ENCODE results near the gene CFAP46. TPM values are rescaled to one million over a fixed set of nuclear protein-coding genes. Genes with fewer than 3 reads are reported as not detected.

Gene CFAP46
- total RNA-seq: not detected in 2 replicates

DNA sequence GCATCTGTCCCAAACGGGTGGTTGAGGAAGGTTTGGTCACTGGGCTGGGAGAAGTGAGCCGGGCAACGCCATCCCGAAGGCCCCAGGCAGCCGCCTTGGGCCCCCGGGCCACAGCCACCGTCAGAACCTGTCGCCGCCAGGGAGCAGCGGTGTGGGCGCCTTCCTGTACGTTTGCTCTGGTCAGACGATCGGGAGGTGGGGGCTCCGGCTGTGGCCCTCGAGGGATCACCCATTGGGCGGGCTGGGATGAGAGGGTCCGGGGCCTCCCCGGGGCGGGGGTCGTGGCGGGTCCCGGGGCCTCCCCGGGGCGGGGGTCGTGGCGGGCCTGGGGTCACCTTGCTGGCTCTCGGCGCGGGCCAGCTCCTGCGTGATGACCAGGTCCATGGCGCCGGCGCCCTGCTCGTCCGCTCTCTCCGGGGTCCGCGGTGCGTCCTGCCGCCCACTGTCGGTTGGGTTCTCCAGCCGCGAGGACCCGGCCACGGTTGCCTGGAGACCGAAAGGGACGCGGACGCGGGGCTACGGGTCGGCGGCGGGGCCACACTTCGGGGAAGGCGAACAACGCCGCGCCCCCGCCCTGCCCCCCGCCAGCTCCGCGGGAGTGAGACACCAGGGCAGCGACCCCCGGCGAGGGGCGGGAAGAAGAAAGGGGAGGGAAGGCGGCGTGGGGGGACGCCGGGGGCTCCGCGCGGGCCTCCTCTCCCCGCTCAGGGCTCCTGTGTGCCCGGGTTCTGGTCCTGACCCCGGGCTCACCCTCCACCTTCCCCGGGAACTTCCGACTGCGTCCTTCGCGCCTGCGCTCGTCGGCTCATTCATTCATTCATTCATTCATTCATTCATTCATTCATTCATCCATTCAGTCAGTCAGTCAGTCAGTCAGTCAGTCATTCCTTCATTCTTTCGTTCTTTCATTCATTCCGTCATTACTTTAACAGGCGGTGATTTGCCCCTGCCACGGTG lies at the start of gene CFAP46:
Gene CFAP46 (minus strand): TSS at position 470 of the 957 bp plus-strand sequence. CDS start 86 bp downstream, at position 384.
- intact Hi-C loops (cut with micrococcal nuclease): loop anchor here (10.0 kb wide), 1 partner anchor 182 kb away; no protein-coding TSS in a partner anchor

DNA sequence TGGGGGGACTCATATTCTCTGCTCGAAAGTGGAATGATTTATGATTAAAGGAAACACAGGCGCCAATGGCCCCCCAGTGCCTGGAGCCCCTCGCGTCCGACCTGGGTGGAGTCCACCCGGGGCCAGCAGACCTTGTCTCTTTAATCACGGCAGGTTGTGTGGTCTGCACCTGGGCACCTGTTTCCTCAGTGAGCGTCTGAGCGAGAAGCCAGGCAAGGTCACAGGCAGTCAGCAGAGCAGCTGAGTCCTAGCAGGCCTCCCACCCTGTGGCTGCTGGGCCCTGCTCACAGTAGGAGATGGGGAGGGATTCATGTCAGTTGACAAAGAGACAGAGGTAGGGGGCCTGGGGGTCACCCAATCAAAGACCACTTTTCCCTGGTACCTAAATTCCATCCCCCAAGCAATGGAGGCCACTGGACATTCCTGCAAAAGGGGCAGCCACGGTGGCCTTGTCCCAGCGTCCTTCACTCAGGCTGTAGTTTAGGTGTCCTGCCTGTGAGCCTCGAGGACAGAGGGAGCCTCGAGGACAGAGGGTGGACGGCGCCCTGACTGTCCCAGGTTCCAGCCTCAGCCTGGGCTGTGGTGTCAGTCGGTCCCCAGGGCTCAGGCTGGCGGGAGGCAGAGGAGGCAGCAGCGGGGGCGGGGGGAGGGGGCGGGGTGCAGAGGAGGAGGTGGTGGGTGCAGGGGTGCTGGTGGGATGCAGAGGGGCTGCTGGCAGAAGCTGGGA lies 49.5 kb upstream of the CFAP46 start:
- intact Hi-C loops (cut with micrococcal nuclease): no loop called here

DNA sequence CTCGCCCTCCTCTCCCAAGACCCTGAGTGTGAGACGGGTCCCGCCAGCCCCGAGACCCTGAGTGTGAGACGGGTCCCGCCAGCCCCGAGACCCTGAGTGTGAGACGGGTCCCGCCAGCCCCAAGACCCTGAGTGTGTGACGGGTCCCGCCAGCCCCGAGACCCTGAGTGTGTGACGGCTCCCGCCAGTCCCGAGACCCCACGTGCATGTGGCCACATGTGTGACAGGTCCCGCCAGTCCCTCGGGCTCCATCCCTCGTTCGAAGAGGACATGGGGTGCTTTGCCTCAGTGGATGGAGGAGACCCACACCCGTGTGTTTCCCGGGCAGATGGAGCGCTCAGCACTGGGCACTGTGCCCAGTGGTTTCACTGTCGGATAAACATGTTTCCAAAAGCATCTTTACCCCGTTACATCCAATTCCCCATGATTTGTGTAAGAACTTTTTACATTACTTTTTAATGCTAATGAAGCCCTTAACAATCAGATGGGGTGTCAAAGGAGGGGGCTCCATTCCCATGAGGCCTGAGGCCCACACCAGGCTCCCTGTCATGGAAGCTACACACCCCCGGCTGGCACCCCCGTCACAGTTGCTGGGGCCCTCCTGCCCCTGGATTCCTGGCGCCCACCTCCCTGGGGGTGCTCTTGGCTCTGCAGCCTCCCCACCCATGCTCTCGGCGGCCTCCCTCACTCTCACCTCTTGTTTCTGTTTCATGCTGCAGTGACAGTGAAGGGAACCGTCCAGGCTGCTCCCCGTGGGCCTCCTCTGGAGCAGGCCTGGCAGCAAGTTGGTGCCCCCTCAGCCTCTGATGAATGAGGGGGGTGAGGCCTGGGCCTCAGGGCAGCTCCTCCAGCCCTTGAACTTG lies 48.5 kb upstream of the CFAP46 start:
- intact Hi-C loops (cut with micrococcal nuclease): no loop called here

DNA sequence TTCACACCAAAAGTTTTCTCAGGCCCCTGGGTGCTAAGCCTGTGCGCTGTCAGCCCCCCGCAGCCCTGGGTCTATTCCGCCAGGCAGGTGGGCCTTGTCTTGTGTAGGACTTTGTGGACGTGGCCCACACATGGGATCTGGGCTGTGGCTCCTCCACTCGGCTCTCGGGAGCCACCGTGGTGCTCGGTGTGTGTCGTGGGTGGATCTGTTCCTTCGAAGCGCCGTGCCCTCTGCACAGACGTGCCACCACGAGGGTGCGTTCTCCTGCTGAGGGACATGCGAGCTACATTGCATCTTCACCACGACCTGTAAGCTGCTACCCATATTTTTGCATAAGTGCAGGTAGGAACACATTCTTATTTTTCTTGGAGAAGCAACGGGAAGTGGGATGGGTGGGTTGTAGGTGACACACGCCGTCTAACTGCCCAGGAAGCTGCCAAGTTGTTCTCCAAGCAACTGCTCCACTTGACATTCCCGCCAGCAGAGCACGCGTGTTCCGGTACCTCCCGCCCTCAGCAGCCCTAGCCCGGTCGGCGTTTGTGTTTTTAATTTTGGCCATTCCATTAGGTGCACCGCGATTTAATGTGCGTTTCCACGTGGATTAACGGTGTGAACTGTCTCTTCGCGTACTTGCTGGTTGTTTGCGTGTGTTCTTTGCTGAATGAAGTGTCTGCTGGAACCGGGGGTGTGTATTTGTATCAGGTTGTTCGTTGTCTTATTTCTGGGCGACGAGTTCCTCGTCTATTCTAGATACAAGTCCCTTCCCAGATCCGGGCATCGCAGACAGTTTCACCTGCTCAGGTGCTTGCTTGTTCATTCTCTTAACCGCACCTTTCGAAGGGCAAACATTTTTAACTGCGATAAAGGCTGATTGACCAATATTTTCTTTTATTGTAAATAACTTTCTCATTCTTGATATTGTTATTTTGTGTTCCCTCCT lies 47.4 kb upstream of the CFAP46 start:
- intact Hi-C loops (cut with micrococcal nuclease): no loop called here

GRCh38 chr10:132988988-132989387 lies 46.6 kb upstream of the CFAP46 start:
- intact Hi-C loops (cut with micrococcal nuclease): no loop called here

- intact Hi-C loops (cut with micrococcal nuclease): no loop called here
Measured at GRCh38 chr10:132987671-132988571, 45.6 kb upstream of the CFAP46 start.

- intact Hi-C loops (cut with micrococcal nuclease): no loop called here
Measured at GRCh38 chr10:132986978-132987377, 44.6 kb upstream of the CFAP46 start.

DNA sequence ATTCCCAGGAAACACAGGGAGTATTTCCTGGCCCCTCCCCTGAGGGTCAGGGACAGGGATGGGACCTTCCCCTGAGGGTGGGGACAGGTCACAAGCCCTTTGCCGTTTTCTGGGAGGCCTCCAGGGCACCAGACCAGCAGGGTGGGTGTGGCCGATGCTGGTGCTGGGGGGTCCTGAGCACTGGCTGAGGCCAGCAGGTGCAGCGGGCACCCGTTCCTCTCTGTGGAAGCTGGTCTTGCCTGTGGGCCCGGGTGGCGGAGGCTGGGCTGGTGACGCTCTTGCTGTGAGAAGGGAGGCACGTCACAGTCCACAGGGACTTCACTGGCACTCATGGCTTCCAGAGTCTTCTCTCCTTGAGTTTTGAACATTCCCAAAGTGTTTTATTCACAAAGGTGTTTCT lies 44.2 kb upstream of the CFAP46 start:
- intact Hi-C loops (cut with micrococcal nuclease): no loop called here

DNA sequence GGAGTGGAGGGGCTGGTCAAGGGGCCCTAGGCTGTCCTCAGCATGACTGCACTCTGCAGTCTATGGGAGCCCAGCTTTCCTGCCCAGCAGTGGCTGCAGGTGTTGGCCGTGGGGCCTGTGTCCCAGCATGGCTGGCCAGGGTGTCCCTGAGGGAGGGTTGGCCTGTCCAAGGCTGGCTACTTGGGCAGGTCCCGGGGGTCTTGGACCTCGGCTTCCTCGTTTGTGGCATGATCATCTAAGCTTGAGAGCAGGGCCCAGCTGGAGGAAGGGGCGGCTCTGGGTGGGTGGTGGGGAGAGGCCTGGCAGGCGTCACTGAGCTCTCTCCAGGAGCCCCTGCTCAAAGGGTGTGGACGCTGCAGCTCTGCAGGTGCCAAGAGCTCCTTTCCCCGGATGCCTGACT lies 43.7 kb upstream of the CFAP46 start:
- intact Hi-C loops (cut with micrococcal nuclease): no loop called here

- intact Hi-C loops (cut with micrococcal nuclease): no loop called here
Measured at GRCh38 chr10:132985546-132985900, 43.2 kb upstream of the CFAP46 start.

GRCh38 chr10:132984801-132985545 lies 42.6 kb upstream of the CFAP46 start:
- intact Hi-C loops (cut with micrococcal nuclease): no loop called here

- intact Hi-C loops (cut with micrococcal nuclease): no loop called here
Measured at GRCh38 chr10:132984008-132984295, 41.6 kb upstream of the CFAP46 start.

GRCh38 chr10:132983252-132984007 lies 41.1 kb upstream of the CFAP46 start:
- intact Hi-C loops (cut with micrococcal nuclease): no loop called here

GRCh38 chr10:132982301-132982989 lies 40.1 kb upstream of the CFAP46 start:
- intact Hi-C loops (cut with micrococcal nuclease): no loop called here

DNA sequence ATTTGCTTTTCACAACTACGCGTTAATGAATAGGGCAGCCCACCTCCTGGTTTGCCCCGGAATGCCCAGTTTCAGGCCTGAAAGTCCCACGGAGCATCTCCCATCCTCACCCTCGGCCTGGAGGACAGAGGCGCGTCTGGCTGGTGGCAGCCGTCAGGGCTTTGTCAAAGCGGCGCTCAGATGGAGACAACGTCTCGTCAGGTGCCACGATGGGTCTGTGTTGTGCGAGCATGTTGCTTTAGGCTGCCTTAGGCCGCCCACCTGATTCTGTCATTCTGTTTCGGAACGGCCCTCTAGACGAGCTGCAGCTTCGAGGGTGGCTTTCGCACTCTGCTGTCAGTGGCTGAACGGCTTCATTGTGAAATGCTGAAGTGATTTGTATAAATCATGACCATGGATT lies 39.4 kb upstream of the CFAP46 start:
- intact Hi-C loops (cut with micrococcal nuclease): no loop called here

DNA sequence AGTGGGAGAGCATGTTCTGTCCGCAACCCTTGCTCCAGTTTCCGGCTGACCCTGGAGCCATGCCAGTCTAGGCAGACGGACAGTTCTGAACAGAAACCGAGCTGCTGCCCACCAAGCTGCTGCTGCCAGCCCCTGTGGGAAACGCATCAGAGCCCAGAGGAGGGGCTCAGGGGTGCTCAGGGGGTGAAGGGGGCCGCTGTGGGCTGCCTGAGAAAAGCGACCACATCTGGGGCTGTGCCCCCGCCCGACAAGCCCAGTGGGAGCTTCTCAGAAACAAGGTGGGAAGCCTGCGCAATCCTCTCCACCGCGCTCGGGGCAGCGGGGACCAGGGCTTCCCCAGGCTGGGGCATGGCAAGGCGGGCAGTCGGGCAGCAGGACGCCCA lies 38.8 kb upstream of the CFAP46 start:
- intact Hi-C loops (cut with micrococcal nuclease): no loop called here

DNA sequence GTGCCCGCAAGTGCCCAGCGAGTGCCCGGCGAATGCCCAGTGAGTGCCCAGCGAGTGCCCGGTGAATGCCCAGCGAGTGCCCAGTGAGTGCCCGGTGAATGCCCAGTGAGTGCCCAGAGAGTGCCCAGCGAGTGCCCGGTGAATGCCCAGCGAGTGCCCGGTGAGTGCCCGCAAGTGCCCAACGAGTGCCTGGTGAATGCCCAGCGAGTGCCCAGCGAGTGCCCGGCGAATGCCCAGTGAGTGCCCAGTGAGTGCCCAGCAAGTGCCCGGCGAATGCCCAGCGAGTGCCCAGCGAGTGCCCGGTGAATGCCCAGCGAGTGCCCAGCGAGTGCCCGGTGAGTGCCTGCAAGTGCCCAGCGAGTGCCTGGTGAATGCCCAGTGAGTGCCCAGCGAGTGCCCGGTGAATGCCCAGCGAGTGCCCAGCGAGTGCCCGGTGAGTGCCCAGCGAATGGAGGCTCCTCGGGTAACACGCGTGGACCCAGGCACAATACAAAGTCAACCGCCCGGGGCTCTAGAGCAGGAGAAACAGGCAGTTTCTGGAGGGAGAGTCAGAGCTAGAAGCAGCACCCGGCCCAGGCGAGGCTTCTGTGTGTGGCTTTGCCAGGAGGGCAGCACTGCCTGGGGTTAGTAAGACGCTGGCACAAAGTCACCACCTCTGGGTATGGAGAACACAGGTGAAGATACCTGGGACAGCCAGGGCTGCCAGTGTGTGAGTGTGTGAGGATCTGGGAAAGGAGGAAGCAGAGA lies 38.2 kb upstream of the CFAP46 start:
- intact Hi-C loops (cut with micrococcal nuclease): no loop called here

All from T-helper 1 cell treated with Interleukin-12 subunit alpha and Interleukin-12 subunit beta and Interleukin-4 antibody, amounts not matched to agents 30 ng/mL and 1 ng/mL, for 36 hours (primary cell).